Trophoblast cell (in vitro differentiated cells and primary cell): ENCODE measurements around the gene NTM.

Source experiments
- DNase-seq, 2 donors: peaks; one replicate each; pipeline ENCODE4 v3.0.0-alpha.2; 2016
- H2AFZ ChIP-seq: 2 replicates; pipeline ENCODE4 v1.6.1; 2013; ENCODE audit warnings: low read length, moderate library complexity, mild to moderate bottlenecking; ENCODE audit not compliant: insufficient read depth, poor library complexity
- H2AK5ac ChIP-seq: 2 replicates; pipeline ENCODE4 v1.6.1; 2013; ENCODE audit warnings: mild to moderate bottlenecking, low read length
- H2BK120ac ChIP-seq: 2 replicates; pipeline ENCODE4 v1.6.1; 2013; ENCODE audit warnings: low read length, mild to moderate bottlenecking, moderate library complexity; ENCODE audit not compliant: insufficient read depth, poor library complexity
- H2BK12ac ChIP-seq: 2 replicates; pipeline ENCODE4 v1.6.1; 2013; ENCODE audit warnings: mild to moderate bottlenecking, low read length, moderate library complexity
- H2BK5ac ChIP-seq: 2 replicates; pipeline ENCODE4 v1.6.1; 2013; ENCODE audit warnings: low read length, low read depth, moderate library complexity, mild to moderate bottlenecking; ENCODE audit not compliant: poor library complexity
- H3K14ac ChIP-seq: 2 replicates; pipeline ENCODE4 v1.6.1; 2013; ENCODE audit warnings: mild to moderate bottlenecking, low read length
- H3K18ac ChIP-seq: 2 replicates; pipeline ENCODE4 v1.6.1; 2013; ENCODE audit warnings: mild to moderate bottlenecking, low read length
- H3K23ac ChIP-seq: 2 replicates; pipeline ENCODE4 v1.6.1; 2013; ENCODE audit warnings: low read length
- H3K27ac ChIP-seq: 2 replicates; pipeline ENCODE4 v1.5.1; 2013; ENCODE audit warnings: low read depth, mild to moderate bottlenecking, inconsistent platforms, low read length, moderate library complexity
- H3K27me3 ChIP-seq: 2 replicates; pipeline ENCODE4 v1.6.1; 2013; ENCODE audit warnings: inconsistent platforms, mild to moderate bottlenecking, low read length, moderate library complexity; ENCODE audit not compliant: insufficient read depth
- H3K36me3 ChIP-seq, 2 experiments: 1 replicate in 1 of 2; 2 replicates in 1 of 2; pipeline ENCODE4 v1.6.1; 2013; ENCODE audit warnings: low read length in 2 of 2, mild to moderate bottlenecking in 2 of 2, moderate library complexity in 1 of 2; ENCODE audit not compliant: insufficient read depth in 2 of 2, control insufficient read depth in 1 of 2
- H3K4ac ChIP-seq: 2 replicates; pipeline ENCODE4 v1.6.1; 2013; ENCODE audit warnings: low read depth, mild to moderate bottlenecking, low read length, moderate library complexity
- H3K4me1 ChIP-seq, 2 experiments: 1 replicate in 1 of 2; 2 replicates in 1 of 2; pipeline ENCODE4 v1.6.1; 2013; ENCODE audit warnings: low read length in 2 of 2, mild to moderate bottlenecking in 2 of 2, moderate library complexity in 1 of 2; ENCODE audit not compliant: insufficient read depth in 2 of 2, control insufficient read depth in 1 of 2
- H3K4me2 ChIP-seq: 2 replicates; pipeline ENCODE4 v1.6.1; 2013; ENCODE audit warnings: inconsistent platforms, mild to moderate bottlenecking, low read length, moderate library complexity
- H3K4me3 ChIP-seq: 2 replicates; pipeline ENCODE4 v1.5.1; 2013; ENCODE audit warnings: mild to moderate bottlenecking, low read depth, low read length, inconsistent platforms
- H3K79me1 ChIP-seq: one replicate; pipeline ENCODE4 v1.6.1; 2013; ENCODE audit warnings: low read length
- H3K79me2 ChIP-seq: 2 replicates; pipeline ENCODE4 v1.6.1; 2013; ENCODE audit warnings: low read length, mild to moderate bottlenecking; ENCODE audit not compliant: control insufficient read depth, insufficient read depth, poor library complexity
- H3K9ac ChIP-seq: 2 replicates; pipeline ENCODE4 v1.6.1; 2013; ENCODE audit warnings: mild to moderate bottlenecking, low read length
- H3K9me3 ChIP-seq: 2 replicates; pipeline ENCODE4 v1.6.1; 2013; ENCODE audit warnings: low read depth, mild to moderate bottlenecking, control low read depth, inconsistent platforms, low read length; ENCODE audit not compliant: insufficient read depth
- H4K12ac ChIP-seq: 2 replicates; pipeline ENCODE4 v1.6.1; 2013; ENCODE audit warnings: low read depth, mild to moderate bottlenecking, low read length, moderate library complexity
- H4K8ac ChIP-seq: 2 replicates; pipeline ENCODE4 v1.6.1; 2013; ENCODE audit warnings: low read depth, mild to moderate bottlenecking, low read length, moderate library complexity
- H4K91ac ChIP-seq: one replicate; pipeline ENCODE4 v1.6.1; 2013; ENCODE audit warnings: low read depth, mild to moderate bottlenecking, low read length, moderate library complexity
- WGBS: extraction: QIAGEN DNeasy Blood & Tissue Kit; methylation state at CpG from one replicate; pipeline ENCODE4 v1.1.7; 2013; ENCODE audit warnings: missing lambda C conversion rate; ENCODE audit not compliant: insufficient read length, insufficient coverage; ENCODE audit errors: extremely low coverage; 5-methylcytosine and 5-hydroxymethylcytosine counted together

The NTM gene

DNA sequence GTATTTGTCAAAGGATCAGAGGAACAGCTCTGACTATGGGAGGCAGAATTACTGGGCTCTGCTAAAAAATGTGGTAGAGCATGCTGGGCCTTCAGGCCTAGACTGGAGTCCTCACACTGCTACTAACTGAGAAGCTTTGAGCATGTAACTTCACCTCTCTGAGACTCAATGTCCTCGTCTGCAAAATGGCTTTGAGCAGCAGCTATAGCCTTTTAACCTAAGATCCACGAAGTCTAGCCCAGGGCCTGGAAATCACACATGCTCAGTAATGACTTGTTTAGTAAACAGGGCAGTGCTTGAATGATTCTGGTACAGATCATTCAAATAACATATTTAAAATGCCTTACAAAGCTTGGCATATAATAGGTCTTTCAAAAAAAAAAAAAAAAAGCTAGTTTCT is 221.7 kb downstream of the NTM start:
- no peak overlapping the region for H3K27ac ChIP-seq
- no peak overlapping the region for H3K4me3 ChIP-seq
- no peak overlapping the region for H4K91ac ChIP-seq
- no peak overlapping the region for H2BK12ac ChIP-seq
- H2AFZ ChIP-seq, result no peak overlapping the region
- WGBS, result no CpG with 5 or more reads among the region's 2 CpGs
- no peak for DNase-seq
- H3K4me2 ChIP-seq, result no peak overlapping the region
- H3K4ac ChIP-seq, result no peak overlapping the region
- no peak overlapping the region for H3K14ac ChIP-seq
- H3K79me1 ChIP-seq, result no peaks in the 10 kb centered on the region
- H3K27me3 ChIP-seq, result peaks cover 5% of the 10 kb centered on the region
- H3K9ac ChIP-seq, result no peak overlapping the region
- H3K9me3 ChIP-seq, result peaks cover 1% of the 10 kb centered on the region
- no peak overlapping the region for H3K23ac ChIP-seq
- no peaks in the 10 kb centered on the region for H3K36me3 ChIP-seq
- H4K8ac ChIP-seq, result no peak overlapping the region
- H3K4me1 ChIP-seq, result peaks cover 5 to 6% of the 10 kb centered on the region in 2 experiments
- H4K12ac ChIP-seq, result no peak overlapping the region
- no peak overlapping the region for H2BK120ac ChIP-seq
- no peaks in the 10 kb centered on the region for H3K79me2 ChIP-seq
- H2AK5ac ChIP-seq, result no peak overlapping the region
- no peak overlapping the region for H2BK5ac ChIP-seq
- no peak overlapping the region for H3K18ac ChIP-seq

DNA sequence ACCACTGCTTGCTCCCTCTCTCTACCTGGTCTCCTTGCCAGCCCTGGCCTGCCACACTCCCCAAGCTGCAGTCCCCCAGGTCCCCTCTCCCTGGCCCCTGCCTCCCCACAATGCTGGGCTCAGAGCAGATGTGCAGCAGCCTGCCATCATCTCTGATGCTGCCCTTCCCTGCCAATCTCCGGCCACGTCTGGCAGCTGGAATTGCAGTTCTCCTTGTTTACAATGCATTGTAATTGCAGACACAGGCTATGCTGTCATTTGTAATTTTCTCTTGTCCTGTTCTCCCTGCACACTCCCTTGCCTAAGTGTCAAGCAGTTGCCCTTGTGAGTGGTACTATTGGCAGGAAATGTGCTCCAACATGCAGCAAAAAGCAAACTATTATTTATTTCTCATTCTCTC is 222.3 kb downstream of the NTM start:
- Histone ChIP-seq H2BK120ac (no peak overlapping the region), H2AK5ac (no peak overlapping the region), H3K4me1 (peaks cover 5 to 6% of the 10 kb centered on the region in 2 experiments), H4K91ac (no peak overlapping the region), H2BK5ac (no peak overlapping the region), H3K36me3 (no peaks in the 10 kb centered on the region), H3K9ac (no peak overlapping the region), H3K4me3 (no peak overlapping the region), H3K27me3 (peaks cover 5% of the 10 kb centered on the region), H2AFZ (no peak overlapping the region), H3K27ac (no peak overlapping the region), H2BK12ac (no peak overlapping the region), H3K79me2 (no peaks in the 10 kb centered on the region), H3K79me1 (no peaks in the 10 kb centered on the region), H4K12ac (no peak overlapping the region), H3K4me2 (no peak overlapping the region), H3K18ac (no peak overlapping the region), H3K23ac (no peak overlapping the region), H3K9me3 (peaks cover 1% of the 10 kb centered on the region), H3K14ac (no peak overlapping the region), H3K4ac (no peak overlapping the region), H4K8ac (no peak overlapping the region)
- no peak for DNase-seq
- WGBS, result no CpG with 5 or more reads among the region's 2 CpGs

DNA sequence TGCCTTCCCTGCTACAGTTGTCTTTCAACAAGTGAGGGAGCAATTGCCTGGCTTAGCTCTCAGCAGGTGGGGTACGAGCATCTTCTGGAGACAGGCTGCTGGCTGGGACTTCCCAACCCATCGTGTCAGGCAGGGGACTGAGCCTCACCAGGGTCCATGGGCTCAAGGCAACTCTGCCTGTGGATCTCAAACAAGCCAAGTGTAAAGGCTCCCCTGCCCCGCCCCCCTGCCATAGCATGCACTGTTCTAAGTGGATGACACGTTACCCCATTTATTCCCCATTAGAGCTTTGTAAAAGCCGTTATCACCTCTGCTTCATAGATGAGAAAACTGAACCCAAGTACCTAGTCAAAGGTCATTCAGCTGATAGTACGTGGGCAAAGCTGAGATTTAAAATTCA is 222.9 kb downstream of the NTM start:
- H3K79me1 ChIP-seq, result no peaks in the 10 kb centered on the region
- WGBS, result no CpG with 5 or more reads among the region's 6 CpGs
- peaks cover 5% of the 10 kb centered on the region for H3K27me3 ChIP-seq
- no peak overlapping the region for H3K4me3 ChIP-seq
- no peak overlapping the region for H3K14ac ChIP-seq
- no peaks in the 10 kb centered on the region for H3K36me3 ChIP-seq
- H2BK120ac ChIP-seq, result no peak overlapping the region
- peaks cover 1% of the 10 kb centered on the region for H3K9me3 ChIP-seq
- no peak overlapping the region for H3K27ac ChIP-seq
- no peak overlapping the region for H2BK12ac ChIP-seq
- no peak overlapping the region for H3K23ac ChIP-seq
- no peaks in the 10 kb centered on the region for H3K79me2 ChIP-seq
- H3K9ac ChIP-seq, result no peak overlapping the region
- DNase-seq, result no peak
- H3K4me1 ChIP-seq, result peaks cover 5 to 6% of the 10 kb centered on the region in 2 experiments
- no peak overlapping the region for H3K4me2 ChIP-seq
- no peak overlapping the region for H2BK5ac ChIP-seq
- H4K8ac ChIP-seq, result no peak overlapping the region
- H2AFZ ChIP-seq, result no peak overlapping the region
- no peak overlapping the region for H3K4ac ChIP-seq
- no peak overlapping the region for H4K91ac ChIP-seq
- no peak overlapping the region for H4K12ac ChIP-seq
- no peak overlapping the region for H2AK5ac ChIP-seq
- H3K18ac ChIP-seq, result no peak overlapping the region

DNA sequence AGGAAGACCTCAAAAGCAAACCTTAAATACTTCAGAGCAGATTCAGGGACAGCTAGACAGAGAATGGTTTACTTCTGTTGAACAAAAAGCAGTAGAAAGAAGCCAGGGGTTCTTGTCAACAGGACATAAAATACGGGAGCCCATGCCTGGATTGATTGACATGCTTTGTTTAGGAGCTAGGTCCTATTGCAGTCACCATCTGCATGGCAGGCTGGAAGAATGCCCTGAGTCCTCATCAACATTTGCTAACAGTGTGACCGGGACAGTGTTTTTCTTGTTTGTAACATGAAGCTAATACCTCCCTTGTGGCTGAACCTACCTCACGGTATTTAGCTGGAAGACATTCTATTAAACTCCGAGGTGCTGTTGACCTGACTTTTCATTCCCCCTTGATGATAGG is 225.4 kb downstream of the NTM start:
- H3K79me2 ChIP-seq, result no peaks in the 10 kb centered on the region
- H3K9ac ChIP-seq, result no peak overlapping the region
- no peak overlapping the region for H4K91ac ChIP-seq

More for the DNA sequence above, 225.4 kb downstream of the NTM start:
- Histone ChIP-seq H2AFZ (no peak overlapping the region), H4K8ac (no peak overlapping the region), H2BK120ac (no peak overlapping the region), H2BK12ac (no peak overlapping the region), H3K27me3 (peaks cover 5% of the 10 kb centered on the region), H3K79me1 (no peaks in the 10 kb centered on the region), H3K9me3 (no peaks in the 10 kb centered on the region), H3K23ac (no peak overlapping the region), H3K14ac (no peak overlapping the region), H3K27ac (no peak overlapping the region), H3K4me3 (no peak overlapping the region), H3K4ac (no peak overlapping the region), H2AK5ac (no peak overlapping the region), H3K4me2 (no peak overlapping the region), H3K36me3 (no peaks in the 10 kb centered on the region), H3K4me1 (peaks cover 4% of the 10 kb centered on the region in 2 experiments), H2BK5ac (no peak overlapping the region), H4K12ac (no peak overlapping the region), H3K18ac (no peak overlapping the region)
- no peak for DNase-seq
- no CpG with 5 or more reads among the region's 4 CpGs for WGBS
